H9 (cell line): ENCODE measurements around the gene C11orf91. TPM values are rescaled to one million over a fixed set of nuclear protein-coding genes. Genes with fewer than 3 reads are reported as not detected.

Experiments used
- DNase-seq: peaks from one replicate; pipeline ENCODE4 v3.0.0-alpha.2; 2017
- H2AFZ ChIP-seq: one replicate; pipeline ENCODE4 v1.6.1; 2013; ENCODE audit warnings: mild to moderate bottlenecking, low read length, control low read depth, moderate library complexity
- H2AK5ac ChIP-seq: 2 replicates; pipeline ENCODE4 v1.6.1; 2013; ENCODE audit warnings: low read length, control low read depth, mixed read lengths; ENCODE audit not compliant: insufficient read length
- H2BK120ac ChIP-seq: one replicate; pipeline ENCODE4 v1.6.1; 2013; ENCODE audit warnings: low read depth, mild to moderate bottlenecking, low read length, control low read depth, inconsistent platforms; ENCODE audit not compliant: poor library complexity, severe bottlenecking
- H2BK12ac ChIP-seq: 2 replicates; pipeline ENCODE4 v1.6.1; 2013; ENCODE audit warnings: low read length, control low read depth, mixed read lengths, low read depth; ENCODE audit not compliant: insufficient read length
- H2BK15ac ChIP-seq: 2 replicates; pipeline ENCODE4 v1.6.1; 2013; ENCODE audit warnings: low read depth, low read length, control low read depth
- H2BK20ac ChIP-seq: one replicate; pipeline ENCODE4 v1.6.1; 2013; ENCODE audit warnings: low read depth, mild to moderate bottlenecking, low read length, control low read depth, inconsistent platforms; ENCODE audit not compliant: poor library complexity, severe bottlenecking
- H2BK5ac ChIP-seq: 2 replicates; pipeline ENCODE4 v1.6.1; 2013; ENCODE audit warnings: low read length, control low read depth, mixed read lengths; ENCODE audit not compliant: insufficient read length
- H3K14ac ChIP-seq: 2 replicates; pipeline ENCODE4 v1.6.1; 2013; ENCODE audit warnings: low read length, control low read depth; ENCODE audit not compliant: insufficient read depth
- H3K18ac ChIP-seq: 2 replicates; pipeline ENCODE4 v1.6.1; 2013; ENCODE audit warnings: low read depth, mild to moderate bottlenecking, mixed read lengths, low read length, control low read depth; ENCODE audit not compliant: insufficient read length
- H3K23ac ChIP-seq: 2 replicates; pipeline ENCODE4 v1.6.1; 2013; ENCODE audit warnings: low read length, control low read depth, mixed read lengths, low read depth; ENCODE audit not compliant: insufficient read length
- H3K23me2 ChIP-seq: 2 replicates; pipeline ENCODE4 v1.6.1; 2013; ENCODE audit warnings: low read depth, mild to moderate bottlenecking, mixed read lengths, low read length, control low read depth; ENCODE audit not compliant: insufficient read length, poor library complexity, severe bottlenecking
- H3K27ac ChIP-seq: 2 replicates; pipeline ENCODE4 v1.5.1; 2013; ENCODE audit warnings: low read length, control low read depth, mixed read lengths, low read depth; ENCODE audit not compliant: insufficient read length
- H3K27me3 ChIP-seq: 2 replicates; pipeline ENCODE4 v1.6.1; 2013; ENCODE audit warnings: low read length, control low read depth, inconsistent platforms; ENCODE audit not compliant: insufficient read depth
- H3K4ac ChIP-seq: 2 replicates; pipeline ENCODE4 v1.6.1; 2013; ENCODE audit warnings: low read depth, mild to moderate bottlenecking, control low read depth, inconsistent platforms, low read length, moderate library complexity
- H3K4me1 ChIP-seq: 2 replicates; pipeline ENCODE4 v1.6.1; 2013; ENCODE audit warnings: low read length, control low read depth, inconsistent platforms; ENCODE audit not compliant: insufficient read depth
- H3K4me2 ChIP-seq: 2 replicates; pipeline ENCODE4 v1.6.1; 2013; ENCODE audit warnings: low read length, control low read depth, mixed read lengths; ENCODE audit not compliant: insufficient read length, insufficient read depth
- H3K56ac ChIP-seq: 2 replicates; pipeline ENCODE4 v1.6.1; 2013; ENCODE audit warnings: low read depth, mild to moderate bottlenecking, mixed read lengths, low read length, control low read depth; ENCODE audit not compliant: insufficient read length
- H3K79me1 ChIP-seq: 2 replicates; pipeline ENCODE4 v1.6.1; 2013; ENCODE audit warnings: low read depth, mild to moderate bottlenecking, moderate library complexity, low read length, control low read depth, inconsistent platforms; ENCODE audit not compliant: insufficient read depth, poor library complexity, severe bottlenecking
- H3K79me2 ChIP-seq: 2 replicates; pipeline ENCODE4 v1.6.1; 2013; ENCODE audit warnings: low read length, control low read depth, inconsistent platforms; ENCODE audit not compliant: insufficient read depth
- H3K9ac ChIP-seq: 2 replicates; pipeline ENCODE4 v1.6.1; 2013; ENCODE audit warnings: low read length, control low read depth, mixed read lengths; ENCODE audit not compliant: insufficient read length; ENCODE audit errors: extremely low read depth
- H3K9me3 ChIP-seq: one replicate; pipeline ENCODE4 v1.6.1; 2013; ENCODE audit warnings: low read depth, low read length, inconsistent platforms; ENCODE audit not compliant: control insufficient read depth
- H3T11ph ChIP-seq: one replicate; pipeline ENCODE4 v1.6.1; 2013; ENCODE audit warnings: mild to moderate bottlenecking, low read length, control low read depth, inconsistent platforms
- H4K20me1 ChIP-seq: one replicate; pipeline ENCODE4 v1.6.1; 2013; ENCODE audit not compliant: control insufficient read depth, insufficient read length, insufficient read depth
- H4K5ac ChIP-seq: 2 replicates; pipeline ENCODE4 v1.6.1; 2013; ENCODE audit warnings: low read depth, mild to moderate bottlenecking, mixed read lengths, low read length, control low read depth; ENCODE audit not compliant: insufficient read length
- H4K8ac ChIP-seq: replicated peaks from 2 replicates; pipeline ENCODE4 v1.6.1; 2013; ENCODE audit warnings: low read length, control low read depth, mixed read lengths, low read depth; ENCODE audit not compliant: insufficient read length
- H4K91ac ChIP-seq: 2 replicates; pipeline ENCODE4 v1.6.1; 2013; ENCODE audit warnings: low read depth, mild to moderate bottlenecking, moderate library complexity, mixed read lengths, low read length, control low read depth; ENCODE audit not compliant: insufficient read length
- H3K27ac Mint-ChIP-seq, 3 experiments: 2 replicates in 2 of 3; 3 replicates in 1 of 3; pipeline ENCODE4 v1.8.0; 2020 to 2021; ENCODE audit warnings: mixed read lengths in 3 of 3, mild to moderate bottlenecking in 1 of 3, moderate library complexity in 1 of 3
- H3K27me3 Mint-ChIP-seq: 2 replicates; pipeline ENCODE4 v1.8.0; 2021; ENCODE audit warnings: low read depth, mild to moderate bottlenecking, moderate library complexity, mixed read lengths
- H3K36me3 Mint-ChIP-seq, 3 experiments: 2 replicates in 2 of 3; 3 replicates in 1 of 3; pipeline ENCODE4 v1.8.0; 2020 to 2021; ENCODE audit warnings: low read depth in 3 of 3, mixed read lengths in 3 of 3; ENCODE audit not compliant: insufficient read depth in 1 of 3
- H3K4me1 Mint-ChIP-seq, 2 experiments: 2 replicates each; pipeline ENCODE4 v1.8.0; 2020; ENCODE audit warnings: mixed read lengths in 2 of 2
- H3K4me3 Mint-ChIP-seq, 2 experiments: 2 replicates in 1 of 2; 3 replicates in 1 of 2; pipeline ENCODE4 v1.8.0; 2020 to 2021; ENCODE audit warnings: mild to moderate bottlenecking in 2 of 2, mixed read lengths in 2 of 2, moderate library complexity in 1 of 2
- H3K9me3 Mint-ChIP-seq, 2 experiments: 2 replicates in 1 of 2; 3 replicates in 1 of 2; pipeline ENCODE4 v1.8.0; 2020; ENCODE audit warnings: mild to moderate bottlenecking in 2 of 2, mixed read lengths in 2 of 2, moderate library complexity in 1 of 2
- WGBS: extraction: QIAGEN DNeasy Blood & Tissue Kit; methylation state at CpG from one replicate; pipeline ENCODE4 v1.1.7; 2013; ENCODE audit warnings: missing lambda C conversion rate, low lambda C conversion rate, mixed read lengths; ENCODE audit not compliant: insufficient read length; ENCODE audit errors: extremely low coverage; 5-methylcytosine and 5-hydroxymethylcytosine counted together
- total RNA-seq: library from RNA; stranded (reverse); gene quantifications from 2 replicates; pipeline ENCODE4 v1.2.1, GENCODE V29; 2021
- TF ChIP-seq, protein P1 (sequence below): fragments of 200-600 bp; sonication (generic); conservative IDR thresholded peaks from 3 replicates; pipeline ENCODE4 v1.8.0; 2021; ENCODE audit warnings: antibody characterized with exemption, mild to moderate bottlenecking

C11orf91 gene
- total RNA-seq, 1 experiment from 2014 or later: not detected

DNA sequence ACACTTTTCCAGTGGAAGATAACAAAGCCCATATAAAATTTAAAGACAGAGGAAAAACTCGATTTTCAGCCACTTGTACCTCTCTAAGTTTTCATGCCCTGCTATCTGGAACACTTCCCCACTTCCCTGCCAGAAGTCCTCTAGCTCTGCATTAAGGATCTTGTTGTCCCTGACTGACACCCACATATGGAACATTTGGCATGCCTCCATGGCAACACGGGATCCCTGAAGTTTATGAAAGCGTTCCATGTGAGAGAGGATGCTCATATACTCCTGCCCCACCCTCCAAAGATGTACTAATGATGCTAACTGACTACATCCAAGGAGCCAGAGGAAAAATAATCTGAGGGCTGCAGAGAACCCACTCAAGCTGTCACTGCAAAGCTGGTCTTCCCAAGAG is 8.8 kb upstream of the C11orf91 start:
- Histone ChIP-seq H3K9me3 (no peaks in the 10 kb centered on the region), H3K27me3 (no peaks in the 10 kb centered on the region), H3K23ac (no peak overlapping the region), H4K5ac (no peak overlapping the region), H3K27ac (no peak overlapping the region), H3K56ac (no peak overlapping the region), H2BK120ac (no peak overlapping the region), H2AFZ (no peak overlapping the region), H4K8ac (no peak overlapping the region), H2BK20ac (no peak overlapping the region), H3K14ac (no peak overlapping the region), H3K23me2 (no peaks in the 10 kb centered on the region), H3K79me2 (0 out of 2 replicates have a peak, but pooled peaks cover 2% of the 10 kb centered on the region), H4K20me1 (no peaks in the 10 kb centered on the region), H3K4me1 (peaks cover 4% of the 10 kb centered on the region; the same call in 1 of the 2 replicates), H3K4ac (no peak overlapping the region), H3T11ph (no peak overlapping the region), H3K18ac (no peak overlapping the region), H2BK5ac (no peak overlapping the region), H3K9ac (no peak overlapping the region), H2BK15ac (no peak overlapping the region), H2BK12ac (no peak overlapping the region), H3K4me2 (no peak overlapping the region), H4K91ac (no peak overlapping the region), H2AK5ac (no peak overlapping the region), H3K79me1 (no peaks in the 10 kb centered on the region)
- Mint-ChIP-seq H3K4me1 (peaks cover 3 to 7% of the 10 kb centered on the region in 2 experiments; a peak in 3 of 4 replicates), H3K36me3 (peaks cover 8 to 32% (median 25%) of the 10 kb centered on the region in 3 experiments; a peak in 6 of 7 replicates), H3K4me3 (no peak overlapping the region), H3K27me3 (no peaks in the 10 kb centered on the region), H3K9me3 (no peaks in the 10 kb centered on the region), H3K27ac (no peak overlapping the region)
- WGBS: no CpG with 5 or more reads among the region's 3 CpGs
- no peak for DNase-seq
- TF ChIP-seq, protein P1, sequence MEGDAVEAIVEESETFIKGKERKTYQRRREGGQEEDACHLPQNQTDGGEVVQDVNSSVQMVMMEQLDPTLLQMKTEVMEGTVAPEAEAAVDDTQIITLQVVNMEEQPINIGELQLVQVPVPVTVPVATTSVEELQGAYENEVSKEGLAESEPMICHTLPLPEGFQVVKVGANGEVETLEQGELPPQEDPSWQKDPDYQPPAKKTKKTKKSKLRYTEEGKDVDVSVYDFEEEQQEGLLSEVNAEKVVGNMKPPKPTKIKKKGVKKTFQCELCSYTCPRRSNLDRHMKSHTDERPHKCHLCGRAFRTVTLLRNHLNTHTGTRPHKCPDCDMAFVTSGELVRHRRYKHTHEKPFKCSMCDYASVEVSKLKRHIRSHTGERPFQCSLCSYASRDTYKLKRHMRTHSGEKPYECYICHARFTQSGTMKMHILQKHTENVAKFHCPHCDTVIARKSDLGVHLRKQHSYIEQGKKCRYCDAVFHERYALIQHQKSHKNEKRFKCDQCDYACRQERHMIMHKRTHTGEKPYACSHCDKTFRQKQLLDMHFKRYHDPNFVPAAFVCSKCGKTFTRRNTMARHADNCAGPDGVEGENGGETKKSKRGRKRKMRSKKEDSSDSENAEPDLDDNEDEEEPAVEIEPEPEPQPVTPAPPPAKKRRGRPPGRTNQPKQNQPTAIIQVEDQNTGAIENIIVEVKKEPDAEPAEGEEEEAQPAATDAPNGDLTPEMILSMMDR: no peak
